Testis (tissue), 3 donors: ENCODE measurements around the gene TRIP12. TPM values are rescaled to one million over a fixed set of nuclear protein-coding genes. Genes with fewer than 3 reads are reported as not detected.
"Not testable (repeated sequence)": the region's sequence is repeated elsewhere in the genome, so short reads cannot be mapped to it uniquely, and the experiment has no call there.

Experiments
- DNase-seq: peaks from one replicate; pipeline ENCODE4 v3.0.0-alpha.2; 2019
- H3K27ac ChIP-seq, 2 donors: fragments of 200-600 bp; sonication (generic); one replicate each; pipeline ENCODE4 v1.5.1; 2019
- H3K27me3 ChIP-seq: fragments of 200-600 bp; sonication (generic); one replicate; pipeline ENCODE4 v1.5.1; 2019
- H3K36me3 ChIP-seq: fragments of 200-600 bp; sonication (generic); one replicate; pipeline ENCODE4 v1.5.1; 2017; ENCODE audit warnings: low read depth; ENCODE audit errors: missing control alignments
- H3K4me1 ChIP-seq: fragments of 200-600 bp; sonication (generic); one replicate; pipeline ENCODE4 v1.5.1; 2019
- H3K4me3 ChIP-seq, 2 donors: fragments of 200-600 bp; sonication (generic); one replicate each; pipeline ENCODE4 v1.5.1; 2017 to 2019
- H3K9me3 ChIP-seq: fragments of 200-600 bp; sonication (generic); one replicate; pipeline ENCODE4 v1.5.1; 2017
- POLR2A ChIP-seq: fragments of 450-650 bp; IDR thresholded peaks from one replicate; pipeline ENCODE4 v1.6.1; 2017; ENCODE audit warnings: antibody characterized with exemption, mild to moderate bottlenecking, moderate library complexity
- WGBS, 2 donors: methylation state at CpG; one replicate each; pipeline ENCODE4 v1.1.5; 2018; 5-methylcytosine and 5-hydroxymethylcytosine counted together
- intact Hi-C: fragments of 100-400 bp; cut with DNase I; formaldehyde crosslinking; loops from one replicate; pipeline ENCODE4 v1.15.1; 2023; ENCODE audit warnings: low total_unique reads
- polyA plus RNA-seq: library from polyadenylated mRNA; stranded (reverse); fragments of 350-450 nt; fragmentation: Illumina TruSeq; extraction: RNeasy Lipid Tissue Mini Kit (QIAGEN cat#74804); gene quantifications from one replicate; pipeline ENCODE4 v1.2.3, GENCODE V29; 2014; ENCODE audit warnings: low read depth, low replicate concordance; ENCODE audit not compliant: insufficient read depth
- total RNA-seq, 2 donors: library from RNA; depleted of rRNA; stranded (reverse); fragments of >200 nt; gene quantifications; one replicate each; pipeline ENCODE4 v1.2.3, GENCODE V29; 2016
- TF ChIP-seq, protein P1 (sequence below), 3 experiments: fragments of 450-650 bp in 2 of 3; fragments of 200-600 bp in 1 of 3; sonication (generic) in 1 of 3; IDR thresholded peaks; one replicate each; pipeline ENCODE4 v1.5.1; 2016 to 2019; ENCODE audit warnings: antibody characterized with exemption in 3 of 3, mild to moderate bottlenecking in 2 of 3, moderate library complexity in 1 of 3

TRIP12 gene
- total and polyA plus RNA-seq, 3 donors from 2014 or later: 342 to 443 (median 373) TPM

DNA sequence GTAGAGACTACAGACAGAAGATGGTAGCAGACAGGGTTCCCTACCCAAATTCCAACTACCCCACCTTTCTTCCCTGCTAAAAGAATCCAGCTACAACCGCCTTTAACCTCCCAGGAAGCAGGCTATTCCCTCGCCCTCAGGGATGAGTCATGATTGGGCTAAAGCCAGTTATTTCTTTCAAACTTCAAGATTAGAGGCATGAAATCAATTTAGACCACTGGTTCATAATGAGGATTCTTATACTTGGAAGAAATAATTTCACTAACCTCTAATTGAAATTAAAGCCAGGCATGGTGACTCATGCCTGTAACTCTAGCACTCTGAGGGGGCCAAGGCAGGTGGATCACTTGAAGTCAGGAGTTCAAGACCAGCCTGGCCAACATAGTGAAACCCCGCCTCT lies 20.0 kb downstream of the TRIP12 start:
- Histone ChIP-seq H3K9me3 (no peaks in the 10 kb centered on the region), H3K4me1 (no peaks in the 10 kb centered on the region), H3K36me3 (no peaks in the 10 kb centered on the region), H3K27ac (no peak overlapping the region), H3K27me3 (no peaks in the 10 kb centered on the region), H3K4me3 (no peak overlapping the region)
- intact Hi-C loops: no loop called here
- DNase-seq: no peak
- WGBS, 2 donors: 52 to 58% methylated on average over 2 to 3 of the region's 3 CpGs
- TF ChIP-seq POLR2A: no peak
- TF ChIP-seq, protein P1, sequence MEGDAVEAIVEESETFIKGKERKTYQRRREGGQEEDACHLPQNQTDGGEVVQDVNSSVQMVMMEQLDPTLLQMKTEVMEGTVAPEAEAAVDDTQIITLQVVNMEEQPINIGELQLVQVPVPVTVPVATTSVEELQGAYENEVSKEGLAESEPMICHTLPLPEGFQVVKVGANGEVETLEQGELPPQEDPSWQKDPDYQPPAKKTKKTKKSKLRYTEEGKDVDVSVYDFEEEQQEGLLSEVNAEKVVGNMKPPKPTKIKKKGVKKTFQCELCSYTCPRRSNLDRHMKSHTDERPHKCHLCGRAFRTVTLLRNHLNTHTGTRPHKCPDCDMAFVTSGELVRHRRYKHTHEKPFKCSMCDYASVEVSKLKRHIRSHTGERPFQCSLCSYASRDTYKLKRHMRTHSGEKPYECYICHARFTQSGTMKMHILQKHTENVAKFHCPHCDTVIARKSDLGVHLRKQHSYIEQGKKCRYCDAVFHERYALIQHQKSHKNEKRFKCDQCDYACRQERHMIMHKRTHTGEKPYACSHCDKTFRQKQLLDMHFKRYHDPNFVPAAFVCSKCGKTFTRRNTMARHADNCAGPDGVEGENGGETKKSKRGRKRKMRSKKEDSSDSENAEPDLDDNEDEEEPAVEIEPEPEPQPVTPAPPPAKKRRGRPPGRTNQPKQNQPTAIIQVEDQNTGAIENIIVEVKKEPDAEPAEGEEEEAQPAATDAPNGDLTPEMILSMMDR (IDR thresholded peaks at IDR 0.05): no peak

DNA sequence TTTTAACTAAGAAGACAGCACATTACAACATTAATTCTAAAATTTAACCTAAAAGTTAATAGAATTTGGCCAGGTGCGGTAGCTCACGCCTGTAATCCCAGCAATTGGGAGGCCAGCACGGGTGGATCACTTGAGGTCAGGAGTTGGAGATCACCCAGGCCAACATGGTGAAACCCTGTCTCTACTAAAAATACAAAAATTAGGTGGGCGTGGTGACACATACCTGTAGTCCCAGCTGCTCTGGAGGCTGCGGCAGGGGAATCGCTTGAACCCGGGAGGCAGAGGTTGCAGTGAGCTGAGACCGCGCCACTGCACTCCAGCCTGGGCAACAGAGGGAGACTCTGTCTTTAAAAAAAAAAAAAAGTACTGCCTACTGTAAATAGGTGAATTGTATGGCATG lies 21.3 kb downstream of the TRIP12 start:
- H3K27me3 ChIP-seq, H3K4me1 ChIP-seq, H3K36me3 ChIP-seq, DNase-seq, intact Hi-C loops, H3K27ac ChIP-seq, H3K4me3 ChIP-seq, H3K9me3 ChIP-seq: not testable (repeated sequence)
- 94% methylated on average over 9 of the region's 9 CpGs for WGBS, 2 donors

DNA sequence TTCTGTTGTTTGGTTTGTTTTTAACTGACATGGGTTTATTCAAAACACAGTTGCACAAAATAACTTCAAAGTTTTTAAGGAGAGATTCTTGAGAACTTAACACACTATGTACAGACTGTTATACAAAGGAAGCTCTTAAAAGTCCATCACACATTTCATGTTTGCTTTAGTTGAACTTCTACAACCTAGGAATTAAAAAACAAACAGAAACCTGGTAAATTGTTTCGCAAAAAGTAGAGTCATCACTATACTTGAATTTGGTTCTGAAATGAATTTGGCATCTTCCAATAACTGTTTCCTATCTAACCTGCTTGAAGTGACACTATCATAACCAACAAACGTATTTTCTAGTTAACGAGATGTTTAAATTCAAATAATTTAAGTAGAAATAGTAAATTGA lies 21.8 kb downstream of the TRIP12 start:
- no peak for TF ChIP-seq POLR2A
- TF ChIP-seq, protein P1 (IDR thresholded peaks at IDR 0.05): no peak
- H3K27ac ChIP-seq: no peak overlapping the region
- no peak for DNase-seq
- no peaks in the 10 kb centered on the region for H3K4me1 ChIP-seq
- H3K9me3 ChIP-seq: no peaks in the 10 kb centered on the region
- intact Hi-C loops: no loop called here
- H3K36me3 ChIP-seq: no peaks in the 10 kb centered on the region
- H3K27me3 ChIP-seq: no peaks in the 10 kb centered on the region
- 86 to 87% methylated on average over 3 of the region's 3 CpGs for WGBS, 2 donors
- no peak overlapping the region for H3K4me3 ChIP-seq

DNA sequence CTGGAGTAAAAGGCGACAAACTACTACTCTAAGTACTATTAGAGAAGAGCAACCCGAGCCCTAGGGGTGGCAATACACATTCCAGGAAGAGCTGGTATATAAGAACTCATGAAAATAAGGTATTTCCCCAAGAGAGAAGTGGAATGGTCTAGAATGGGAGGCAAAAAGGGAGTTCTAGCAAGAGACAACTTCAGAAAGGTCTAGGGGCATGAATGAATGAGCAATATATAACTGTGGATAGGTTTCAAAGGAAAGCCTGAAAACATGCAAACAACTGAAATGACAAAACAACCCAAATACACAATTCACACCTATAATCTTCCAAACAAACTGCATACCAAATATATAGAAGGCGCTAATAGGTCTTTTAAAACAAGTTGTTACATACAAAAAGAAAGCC lies 22.2 kb downstream of the TRIP12 start:
- no peak overlapping the region for H3K27ac ChIP-seq
- 89 to 99% methylated on average over 3 of the region's 3 CpGs for WGBS, 2 donors
- no peaks in the 10 kb centered on the region for H3K4me1 ChIP-seq
- no peaks in the 10 kb centered on the region for H3K27me3 ChIP-seq
- intact Hi-C loops: no loop called here
- no peaks in the 10 kb centered on the region for H3K36me3 ChIP-seq
- H3K9me3 ChIP-seq: no peaks in the 10 kb centered on the region
- no peak for DNase-seq
- no peak overlapping the region for H3K4me3 ChIP-seq
- TF ChIP-seq POLR2A: no peak
- TF ChIP-seq, protein P1 (IDR thresholded peaks at IDR 0.05): no peak

DNA sequence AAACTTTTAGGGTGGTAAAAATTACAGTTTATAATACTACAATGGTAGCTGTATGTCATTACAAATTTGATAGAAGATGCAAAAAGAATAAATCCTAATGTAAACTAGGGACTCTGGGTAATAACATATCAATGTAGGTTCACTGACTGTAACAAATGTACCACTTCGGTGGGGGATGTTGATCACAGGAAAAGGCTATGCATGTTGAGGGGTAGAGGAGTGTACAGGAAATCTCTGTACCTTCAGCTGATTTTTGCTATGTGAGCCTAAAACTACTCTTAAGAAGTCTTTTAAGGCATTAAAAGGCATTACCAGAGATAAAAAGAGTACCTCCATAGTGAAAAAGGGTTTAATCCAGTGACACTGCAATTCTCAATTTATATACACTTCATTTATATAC lies 25.0 kb downstream of the TRIP12 start:
- DNase-seq: no peak
- H3K27me3 ChIP-seq: no peaks in the 10 kb centered on the region
- 68 to 85% methylated on average over 1 of the region's 1 CpG for WGBS, 2 donors
- TF ChIP-seq POLR2A: no peak
- TF ChIP-seq, protein P1 (IDR thresholded peaks at IDR 0.05): no peak
- intact Hi-C loops: no loop called here
- H3K27ac ChIP-seq: no peak overlapping the region
- H3K4me1 ChIP-seq: no peaks in the 10 kb centered on the region
- no peaks in the 10 kb centered on the region for H3K9me3 ChIP-seq
- H3K4me3 ChIP-seq: no peak overlapping the region
- H3K36me3 ChIP-seq: no peaks in the 10 kb centered on the region
